ENCODE measurements around the gene VCAN. TPM values are rescaled to one million over a fixed set of nuclear protein-coding genes. Genes with fewer than 3 reads are reported as not detected.

The VCAN gene
- total and polyA plus RNA-seq, 2 of the 8 experiments (the other 6 are each of a cell fraction or from before 2014, with no cell fraction given), result 146 to 404 TPM

- Histone ChIP-seq H3K79me2 (ENCODE audit: control insufficient read depth in 1 of 2, insufficient read depth in 2 of 2, low read length in 2 of 2) (no peaks in the 10 kb centered on the region), H2BK20ac (ENCODE audit: low read length) (no peak overlapping the region), H4K20me1 (replicated peaks in 1 of 2; ENCODE audit: control insufficient read depth in 1 of 2, insufficient read depth in 2 of 2, low read length in 2 of 2) (no peaks in the 10 kb centered on the region), H3K4me1 (replicated peaks in 1 of 4; ENCODE audit: control insufficient read depth in 3 of 4, insufficient read depth in 4 of 4, low read length in 3 of 4) (peaks cover 0 to 3% (median 0%) of the 10 kb centered on the region in 4 experiments; a peak in 2 of 7 replicates), H4K91ac (replicated peaks; ENCODE audit: insufficient read length, low read length) (no peak overlapping the region), H2BK5ac (ENCODE audit: low read depth, low read length) (no peak overlapping the region), H3K14ac (ENCODE audit: insufficient read length) (no peak overlapping the region), H3K27ac (ENCODE audit: low read depth, low read length) (no peak overlapping the region), H2BK12ac (ENCODE audit: low read depth, low read length) (no peak overlapping the region), H2BK120ac (replicated peaks; ENCODE audit: low read depth, low read length) (no peak overlapping the region), H3K56ac (replicated peaks; ENCODE audit: insufficient read length, low read depth, low read length) (no peak overlapping the region), H2AK5ac (ENCODE audit: low read depth, low read length) (no peak overlapping the region), H2AFZ (ENCODE audit: low read length) (no peak overlapping the region; the same call in 1 of the 2 replicates), H2BK15ac (ENCODE audit: low read length) (no peak overlapping the region), H3K4me3 (ENCODE audit: extremely low read depth in 1 of 4, insufficient read depth in 2 of 4, low read depth in 3 of 4, low read length in 4 of 4) (no peak overlapping the region), H4K8ac (ENCODE audit: extremely low read depth, insufficient read depth, low read length) (no peak overlapping the region), H3K9ac (replicated peaks in 1 of 4; ENCODE audit: extremely low read depth in 1 of 4, low read depth in 3 of 4, low read length in 3 of 4) (no peak overlapping the region), H3K23ac (ENCODE audit: insufficient read length) (no peak overlapping the region), H3K9me3 (ENCODE audit: insufficient read depth in 2 of 2, low read depth in 1 of 2, low read length in 1 of 2) (no peaks in the 10 kb centered on the region), H3K27me3 (replicated peaks in 1 of 4; ENCODE audit: control insufficient read depth in 3 of 4, extremely low read depth in 1 of 4, insufficient read depth in 3 of 4, low read length in 3 of 4) (no peaks in the 10 kb centered on the region), H3K4me2 (ENCODE audit: insufficient read depth in 1 of 2, low read depth in 2 of 2, low read length in 2 of 2) (no peak overlapping the region), H3K79me1 (ENCODE audit: low read depth, low read length) (no peaks in the 10 kb centered on the region), H3K18ac (ENCODE audit: extremely low read depth, low read length) (no peak overlapping the region), H3K4ac (replicated peaks; ENCODE audit: insufficient read length, low read depth, low read length) (no peak overlapping the region), H3K36me3 (ENCODE audit: control insufficient read depth in 2 of 4, insufficient read depth in 4 of 4, low read length in 3 of 4) (no peaks in the 10 kb centered on the region), H3K23me2 (ENCODE audit: low read depth, low read length) (no peaks in the 10 kb centered on the region), H4K5ac (ENCODE audit: insufficient read length, low read depth, low read length) (no peak overlapping the region)
- TF ChIP-seq USF2 (IDR thresholded peaks at IDR 0.05; ENCODE audit: low read length) (0 out of 2 replicates have a peak, but pooled peaks have one; percentile 15), RAD21 (IDR thresholded peaks at IDR 0.05 in 1 of 2, conservative IDR thresholded peaks at IDR 0.05 in 1 of 2; ENCODE audit: low read depth in 2 of 2, low read length in 2 of 2) (peak; percentile 79 to 88), CTCF (IDR thresholded peaks at IDR 0.05; ENCODE audit: control extremely low read depth in 1 of 3, insufficient read depth in 1 of 3, low read depth in 1 of 3, low read length in 3 of 3) (peak; percentile 43 to 81 (median 75)), YY1 (IDR thresholded peaks at IDR 0.05; ENCODE audit: low read depth, low read length) (no peak)
- ChIA-PET POLR2A (ENCODE audit: partially characterized antibody) (no interaction called here), CTCF (ENCODE audit: partially characterized antibody) (interaction anchor here (0.5 to 4.3 kb wide), 22 partner anchors 8 to 1207 kb away, joined by 3 to 20 read pairs (median 3); partner anchors contain the start of gene HAPLN1)
- 27% methylated on average over 3 of the region's 3 CpGs; no CpG with 5 or more reads in 1 of the 2 experiments for WGBS, 2 experiments (ENCODE audit: extremely low coverage in 1 of 2, insufficient coverage in 1 of 2, insufficient read length in 1 of 2, insufficient replicate concordance in 2 of 2, low coverage in 1 of 2, low lambda C conversion rate in 2 of 2, missing lambda C conversion rate in 1 of 2)
- DNase-seq (ENCODE audit: low read depth in 1 of 2, low spot score in 2 of 2) (peak; percentile 31 to 62), FAIRE-seq (peak; percentile 93)
Measured at GRCh38 chr5:83608122-83608521, 136.6 kb downstream of the VCAN start.

Data from H1 (cell line).